LNCAP (cell line): Measurements from ENCODE around the gene ATM.

Experiments
- CTCF ChIP-seq: fragments of 450-650 bp; IDR thresholded peaks from 2 replicates; pipeline ENCODE4 v1.5.1; 2017; ENCODE audit warnings: mild to moderate bottlenecking

ATM gene

GRCh38 chr11:108221911-108222573 lies 825 bp upstream of the ATM start:
- TF ChIP-seq CTCF, result no peak

GRCh38 chr11:108223348-108224149 lies 682 bp downstream of the ATM start:
- TF ChIP-seq CTCF, result no peak

GRCh38 chr11:108224366-108224765 lies 1.5 kb downstream of the ATM start:
- TF ChIP-seq CTCF, result no peak

DNA sequence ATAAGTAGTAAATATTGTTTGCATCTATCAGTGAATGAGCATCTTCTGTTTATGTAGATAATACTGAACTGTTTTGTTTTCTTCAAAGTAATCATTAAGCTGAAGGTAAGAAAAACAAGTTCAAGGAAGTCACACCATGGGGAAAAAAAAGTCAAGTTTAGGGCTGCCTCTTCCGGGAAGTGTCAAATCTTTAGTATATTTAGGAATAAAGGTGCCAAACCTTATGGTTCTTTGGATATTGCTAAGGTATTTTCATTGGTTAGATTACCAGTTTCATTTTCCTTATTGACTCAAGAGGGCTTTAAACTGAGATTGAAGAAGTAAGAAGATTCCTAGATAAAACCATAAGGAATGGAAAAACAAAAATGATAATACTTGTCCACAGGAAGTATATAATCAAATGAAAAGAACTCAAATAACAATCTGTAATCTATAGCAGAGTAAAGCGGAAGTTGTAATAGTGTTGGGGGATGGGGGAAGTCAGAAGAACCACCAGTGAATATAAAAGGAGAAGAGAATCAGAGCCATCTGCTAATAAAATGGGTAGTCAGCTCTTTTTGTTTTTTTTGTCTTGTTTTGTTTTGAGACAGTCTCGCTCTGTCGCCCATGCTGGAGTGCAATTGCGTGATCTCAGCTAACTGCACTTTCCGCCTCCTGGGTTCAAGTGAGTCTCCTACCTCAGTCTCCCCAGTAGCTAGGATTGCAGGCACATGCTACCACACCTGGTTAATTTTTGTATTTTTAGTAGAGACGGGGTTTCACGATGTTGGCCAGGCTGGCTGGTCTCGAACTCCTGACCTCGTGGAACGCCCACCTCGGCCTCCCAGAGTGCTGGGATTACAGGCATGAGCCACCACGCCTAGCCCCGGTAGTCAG lies 2.3 kb downstream of the ATM start:
- no peak for TF ChIP-seq CTCF

- TF ChIP-seq CTCF, result no peak
Observed at GRCh38 chr11:108226036-108226435, 3.2 kb downstream of the ATM start.

- no peak for TF ChIP-seq CTCF
Observed at GRCh38 chr11:108228251-108228650, 5.4 kb downstream of the ATM start.

DNA sequence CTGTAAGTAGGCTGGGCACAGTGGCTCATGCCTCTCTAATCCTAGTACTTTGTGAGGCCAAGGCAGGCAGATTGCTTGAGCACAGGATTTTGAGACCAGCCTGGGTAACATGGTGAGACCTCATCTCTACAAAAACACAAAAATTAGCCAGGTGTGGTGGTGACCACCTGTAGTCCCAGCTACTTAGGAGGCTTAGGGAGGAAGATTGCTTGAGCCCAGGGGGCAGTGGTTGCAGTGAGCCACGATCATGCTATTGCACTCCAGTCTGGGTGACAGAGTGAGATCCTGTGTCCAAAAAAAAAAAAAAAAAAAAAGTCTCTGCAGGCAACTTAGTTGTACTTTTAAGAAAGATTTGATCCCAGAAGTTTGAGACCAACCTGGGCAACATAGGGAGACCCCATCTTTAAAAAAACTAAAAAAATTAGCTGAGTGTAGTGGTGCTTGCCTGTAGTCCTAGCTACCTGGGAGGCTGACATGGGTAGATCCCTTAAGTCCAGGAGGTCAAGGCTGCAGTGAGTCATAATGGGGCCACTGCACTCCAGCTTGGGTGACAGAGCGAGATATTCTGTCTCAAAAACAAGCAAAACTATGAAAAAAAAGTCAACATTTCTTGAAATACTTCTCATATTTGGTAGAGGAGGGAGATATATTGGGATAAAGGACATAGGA lies 10.5 kb downstream of the ATM start:
- TF ChIP-seq CTCF, result no peak
